NCI-H2029 treated with DMSO at 0.1 percent for 48 hours (cell line): ENCODE results near the gene PFN2.
A peak's percentile ranks its signal among the peaks of the same experiment; 100 is the strongest.
"Not testable (repeated sequence)": the region's sequence is repeated elsewhere in the genome, so short reads cannot be mapped to it uniquely, and the experiment has no call there.

Experiments used
- DNase-seq: peaks from one replicate; lab custom pipeline; 2025; lab: John Stamatoyannopoulos, UW

PFN2 gene

GRCh38 chr3:149970716-149971402 lies at the start of gene PFN2:
Gene PFN2, minus strand, starts transcription at chr3:149970895. Its CDS starts 39 bp downstream, at chr3:149970856.
- no peak for DNase-seq

GRCh38 chr3:150015901-150016300 lies 45.2 kb upstream of the PFN2 start:
- DNase-seq: no peak

- no peak for DNase-seq
Observed at GRCh38 chr3:150014782-150015181, 44.1 kb upstream of the PFN2 start.

- no peak for DNase-seq
Observed at GRCh38 chr3:150013801-150014200, 43.1 kb upstream of the PFN2 start.

- no peak for DNase-seq
Observed at GRCh38 chr3:150006794-150007193, 36.1 kb upstream of the PFN2 start.

GRCh38 chr3:150005243-150006112 lies 34.8 kb upstream of the PFN2 start:
- no peak for DNase-seq

- no peak for DNase-seq
Observed at GRCh38 chr3:150000641-150001040, 29.9 kb upstream of the PFN2 start.

- DNase-seq: no peak
Observed at GRCh38 chr3:149999421-149999820, 28.7 kb upstream of the PFN2 start.

GRCh38 chr3:149998946-149999345 lies 28.3 kb upstream of the PFN2 start:
- no peak for DNase-seq

GRCh38 chr3:149992416-149993058 lies 21.8 kb upstream of the PFN2 start:
- DNase-seq: no peak

- DNase-seq: no peak
Observed at GRCh38 chr3:149990423-149990948, 19.8 kb upstream of the PFN2 start.

GRCh38 chr3:149989307-149989706 lies 18.6 kb upstream of the PFN2 start:
- DNase-seq: no peak

GRCh38 chr3:149983628-149984027 lies 12.9 kb upstream of the PFN2 start:
- no peak for DNase-seq

GRCh38 chr3:149983053-149983452 lies 12.4 kb upstream of the PFN2 start:
- not testable (repeated sequence) for DNase-seq

GRCh38 chr3:149981979-149982378 lies 11.3 kb upstream of the PFN2 start:
- DNase-seq: not testable (repeated sequence)

GRCh38 chr3:149977386-149977785 lies 6.7 kb upstream of the PFN2 start:
- no peak for DNase-seq

GRCh38 chr3:149975919-149976318 lies 5.2 kb upstream of the PFN2 start:
- no peak for DNase-seq

- DNase-seq: peak; percentile 48
Observed at GRCh38 chr3:149971403-149972075, 844 bp upstream of the PFN2 start.

GRCh38 chr3:149969940-149970715 lies 567 bp downstream of the PFN2 start:
- peak; percentile 38 for DNase-seq

GRCh38 chr3:149969110-149969939 lies 1.4 kb downstream of the PFN2 start:
- DNase-seq: peak; percentile 21
